ENCODE data around the gene LYPD8. TPM values are rescaled to one million over a fixed set of nuclear protein-coding genes. Genes with fewer than 3 reads are reported as not detected.

Gene LYPD8
- total and polyA plus RNA-seq, 2 experiments from 2014 or later = not detected

DNA sequence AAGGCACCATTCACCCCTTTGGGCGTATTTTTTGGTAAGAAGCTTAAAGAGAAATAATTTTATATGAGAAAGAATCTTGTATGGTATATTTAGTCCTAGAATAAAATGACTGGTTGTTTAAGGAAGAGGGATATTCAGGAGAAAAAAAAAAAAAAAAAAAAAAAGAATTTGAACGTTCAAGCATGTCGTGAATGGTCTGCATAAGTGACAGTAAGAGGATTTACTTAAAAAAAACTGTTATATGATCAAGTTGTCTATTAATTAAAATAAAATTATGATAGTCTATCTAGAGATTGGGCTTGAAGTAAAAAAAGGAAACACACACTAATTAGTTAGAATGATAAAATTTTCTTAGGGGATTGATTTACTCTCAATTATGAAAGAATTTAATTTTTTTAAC is 41.3 kb downstream of the LYPD8 start:
- H3K27ac ChIP-seq (ENCODE audit: low read depth) = no peak overlapping the region
- peak; percentile 35 for DNase-seq (ENCODE audit: low spot score)
- H4K20me1 ChIP-seq (replicated peaks; ENCODE audit: insufficient read depth) = no peaks in the 10 kb centered on the region
- H3K4me1 ChIP-seq (ENCODE audit: insufficient read depth) = no peaks in the 10 kb centered on the region
- no peak overlapping the region for H3K4me3 ChIP-seq
- H3K36me3 ChIP-seq (ENCODE audit: insufficient read depth) = 0 out of 2 replicates have a peak, but pooled peaks cover 14% of the 10 kb centered on the region
- no peak for ATAC-seq
- H3K4me3 Mint-ChIP-seq = no peak overlapping the region
- H3K4me2 ChIP-seq = no peak overlapping the region
- no peaks in the 10 kb centered on the region for H3K27me3 ChIP-seq (ENCODE audit: insufficient read depth)
- TF ChIP-seq ZNF114 (CRISPR knock-in tag; IDR thresholded peaks at IDR 0.05) = no peak
- TF ChIP-seq, protein P1, sequence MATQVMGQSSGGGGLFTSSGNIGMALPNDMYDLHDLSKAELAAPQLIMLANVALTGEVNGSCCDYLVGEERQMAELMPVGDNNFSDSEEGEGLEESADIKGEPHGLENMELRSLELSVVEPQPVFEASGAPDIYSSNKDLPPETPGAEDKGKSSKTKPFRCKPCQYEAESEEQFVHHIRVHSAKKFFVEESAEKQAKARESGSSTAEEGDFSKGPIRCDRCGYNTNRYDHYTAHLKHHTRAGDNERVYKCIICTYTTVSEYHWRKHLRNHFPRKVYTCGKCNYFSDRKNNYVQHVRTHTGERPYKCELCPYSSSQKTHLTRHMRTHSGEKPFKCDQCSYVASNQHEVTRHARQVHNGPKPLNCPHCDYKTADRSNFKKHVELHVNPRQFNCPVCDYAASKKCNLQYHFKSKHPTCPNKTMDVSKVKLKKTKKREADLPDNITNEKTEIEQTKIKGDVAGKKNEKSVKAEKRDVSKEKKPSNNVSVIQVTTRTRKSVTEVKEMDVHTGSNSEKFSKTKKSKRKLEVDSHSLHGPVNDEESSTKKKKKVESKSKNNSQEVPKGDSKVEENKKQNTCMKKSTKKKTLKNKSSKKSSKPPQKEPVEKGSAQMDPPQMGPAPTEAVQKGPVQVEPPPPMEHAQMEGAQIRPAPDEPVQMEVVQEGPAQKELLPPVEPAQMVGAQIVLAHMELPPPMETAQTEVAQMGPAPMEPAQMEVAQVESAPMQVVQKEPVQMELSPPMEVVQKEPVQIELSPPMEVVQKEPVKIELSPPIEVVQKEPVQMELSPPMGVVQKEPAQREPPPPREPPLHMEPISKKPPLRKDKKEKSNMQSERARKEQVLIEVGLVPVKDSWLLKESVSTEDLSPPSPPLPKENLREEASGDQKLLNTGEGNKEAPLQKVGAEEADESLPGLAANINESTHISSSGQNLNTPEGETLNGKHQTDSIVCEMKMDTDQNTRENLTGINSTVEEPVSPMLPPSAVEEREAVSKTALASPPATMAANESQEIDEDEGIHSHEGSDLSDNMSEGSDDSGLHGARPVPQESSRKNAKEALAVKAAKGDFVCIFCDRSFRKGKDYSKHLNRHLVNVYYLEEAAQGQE (IDR thresholded peaks at IDR 0.05; ENCODE audit: unreplicated experiment) = no peak
- TF ChIP-seq, protein P2, sequence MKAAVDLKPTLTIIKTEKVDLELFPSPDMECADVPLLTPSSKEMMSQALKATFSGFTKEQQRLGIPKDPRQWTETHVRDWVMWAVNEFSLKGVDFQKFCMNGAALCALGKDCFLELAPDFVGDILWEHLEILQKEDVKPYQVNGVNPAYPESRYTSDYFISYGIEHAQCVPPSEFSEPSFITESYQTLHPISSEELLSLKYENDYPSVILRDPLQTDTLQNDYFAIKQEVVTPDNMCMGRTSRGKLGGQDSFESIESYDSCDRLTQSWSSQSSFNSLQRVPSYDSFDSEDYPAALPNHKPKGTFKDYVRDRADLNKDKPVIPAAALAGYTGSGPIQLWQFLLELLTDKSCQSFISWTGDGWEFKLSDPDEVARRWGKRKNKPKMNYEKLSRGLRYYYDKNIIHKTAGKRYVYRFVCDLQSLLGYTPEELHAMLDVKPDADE (IDR thresholded peaks at IDR 0.05) = no peak
- no peak for TF ChIP-seq EZH2 (IDR thresholded peaks at IDR 0.05; ENCODE audit: low read depth, unreplicated experiment)
- no peak for TF ChIP-seq ZNF331 (CRISPR knock-in tag; IDR thresholded peaks at IDR 0.05; ENCODE audit: low read depth)
- no peak for TF ChIP-seq EZH2phosphoT487 (IDR thresholded peaks at IDR 0.05; ENCODE audit: unreplicated experiment)
- TF ChIP-seq POLR2AphosphoS5 (IDR thresholded peaks at IDR 0.05; ENCODE audit: low read depth) = no peak
- no peak for TF ChIP-seq STAT1 (IDR thresholded peaks at IDR 0.05; ENCODE audit: unreplicated experiment)
- no peak for TF ChIP-seq JUNB (IDR thresholded peaks at IDR 0.05; ENCODE audit: unreplicated experiment)
- no peak for TF ChIP-seq NANOG (IDR thresholded peaks at IDR 0.05; ENCODE audit: borderline replicate concordance)
- TF ChIP-seq CREB1 (CRISPR knock-in tag; IDR thresholded peaks at IDR 0.05; ENCODE audit: low read depth) = no peak
- TF ChIP-seq, protein P3, sequence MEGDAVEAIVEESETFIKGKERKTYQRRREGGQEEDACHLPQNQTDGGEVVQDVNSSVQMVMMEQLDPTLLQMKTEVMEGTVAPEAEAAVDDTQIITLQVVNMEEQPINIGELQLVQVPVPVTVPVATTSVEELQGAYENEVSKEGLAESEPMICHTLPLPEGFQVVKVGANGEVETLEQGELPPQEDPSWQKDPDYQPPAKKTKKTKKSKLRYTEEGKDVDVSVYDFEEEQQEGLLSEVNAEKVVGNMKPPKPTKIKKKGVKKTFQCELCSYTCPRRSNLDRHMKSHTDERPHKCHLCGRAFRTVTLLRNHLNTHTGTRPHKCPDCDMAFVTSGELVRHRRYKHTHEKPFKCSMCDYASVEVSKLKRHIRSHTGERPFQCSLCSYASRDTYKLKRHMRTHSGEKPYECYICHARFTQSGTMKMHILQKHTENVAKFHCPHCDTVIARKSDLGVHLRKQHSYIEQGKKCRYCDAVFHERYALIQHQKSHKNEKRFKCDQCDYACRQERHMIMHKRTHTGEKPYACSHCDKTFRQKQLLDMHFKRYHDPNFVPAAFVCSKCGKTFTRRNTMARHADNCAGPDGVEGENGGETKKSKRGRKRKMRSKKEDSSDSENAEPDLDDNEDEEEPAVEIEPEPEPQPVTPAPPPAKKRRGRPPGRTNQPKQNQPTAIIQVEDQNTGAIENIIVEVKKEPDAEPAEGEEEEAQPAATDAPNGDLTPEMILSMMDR (conservative IDR thresholded peaks at IDR 0.05; ENCODE audit: low read depth in 2 of 2) = no peak
- TF ChIP-seq, protein P4, sequence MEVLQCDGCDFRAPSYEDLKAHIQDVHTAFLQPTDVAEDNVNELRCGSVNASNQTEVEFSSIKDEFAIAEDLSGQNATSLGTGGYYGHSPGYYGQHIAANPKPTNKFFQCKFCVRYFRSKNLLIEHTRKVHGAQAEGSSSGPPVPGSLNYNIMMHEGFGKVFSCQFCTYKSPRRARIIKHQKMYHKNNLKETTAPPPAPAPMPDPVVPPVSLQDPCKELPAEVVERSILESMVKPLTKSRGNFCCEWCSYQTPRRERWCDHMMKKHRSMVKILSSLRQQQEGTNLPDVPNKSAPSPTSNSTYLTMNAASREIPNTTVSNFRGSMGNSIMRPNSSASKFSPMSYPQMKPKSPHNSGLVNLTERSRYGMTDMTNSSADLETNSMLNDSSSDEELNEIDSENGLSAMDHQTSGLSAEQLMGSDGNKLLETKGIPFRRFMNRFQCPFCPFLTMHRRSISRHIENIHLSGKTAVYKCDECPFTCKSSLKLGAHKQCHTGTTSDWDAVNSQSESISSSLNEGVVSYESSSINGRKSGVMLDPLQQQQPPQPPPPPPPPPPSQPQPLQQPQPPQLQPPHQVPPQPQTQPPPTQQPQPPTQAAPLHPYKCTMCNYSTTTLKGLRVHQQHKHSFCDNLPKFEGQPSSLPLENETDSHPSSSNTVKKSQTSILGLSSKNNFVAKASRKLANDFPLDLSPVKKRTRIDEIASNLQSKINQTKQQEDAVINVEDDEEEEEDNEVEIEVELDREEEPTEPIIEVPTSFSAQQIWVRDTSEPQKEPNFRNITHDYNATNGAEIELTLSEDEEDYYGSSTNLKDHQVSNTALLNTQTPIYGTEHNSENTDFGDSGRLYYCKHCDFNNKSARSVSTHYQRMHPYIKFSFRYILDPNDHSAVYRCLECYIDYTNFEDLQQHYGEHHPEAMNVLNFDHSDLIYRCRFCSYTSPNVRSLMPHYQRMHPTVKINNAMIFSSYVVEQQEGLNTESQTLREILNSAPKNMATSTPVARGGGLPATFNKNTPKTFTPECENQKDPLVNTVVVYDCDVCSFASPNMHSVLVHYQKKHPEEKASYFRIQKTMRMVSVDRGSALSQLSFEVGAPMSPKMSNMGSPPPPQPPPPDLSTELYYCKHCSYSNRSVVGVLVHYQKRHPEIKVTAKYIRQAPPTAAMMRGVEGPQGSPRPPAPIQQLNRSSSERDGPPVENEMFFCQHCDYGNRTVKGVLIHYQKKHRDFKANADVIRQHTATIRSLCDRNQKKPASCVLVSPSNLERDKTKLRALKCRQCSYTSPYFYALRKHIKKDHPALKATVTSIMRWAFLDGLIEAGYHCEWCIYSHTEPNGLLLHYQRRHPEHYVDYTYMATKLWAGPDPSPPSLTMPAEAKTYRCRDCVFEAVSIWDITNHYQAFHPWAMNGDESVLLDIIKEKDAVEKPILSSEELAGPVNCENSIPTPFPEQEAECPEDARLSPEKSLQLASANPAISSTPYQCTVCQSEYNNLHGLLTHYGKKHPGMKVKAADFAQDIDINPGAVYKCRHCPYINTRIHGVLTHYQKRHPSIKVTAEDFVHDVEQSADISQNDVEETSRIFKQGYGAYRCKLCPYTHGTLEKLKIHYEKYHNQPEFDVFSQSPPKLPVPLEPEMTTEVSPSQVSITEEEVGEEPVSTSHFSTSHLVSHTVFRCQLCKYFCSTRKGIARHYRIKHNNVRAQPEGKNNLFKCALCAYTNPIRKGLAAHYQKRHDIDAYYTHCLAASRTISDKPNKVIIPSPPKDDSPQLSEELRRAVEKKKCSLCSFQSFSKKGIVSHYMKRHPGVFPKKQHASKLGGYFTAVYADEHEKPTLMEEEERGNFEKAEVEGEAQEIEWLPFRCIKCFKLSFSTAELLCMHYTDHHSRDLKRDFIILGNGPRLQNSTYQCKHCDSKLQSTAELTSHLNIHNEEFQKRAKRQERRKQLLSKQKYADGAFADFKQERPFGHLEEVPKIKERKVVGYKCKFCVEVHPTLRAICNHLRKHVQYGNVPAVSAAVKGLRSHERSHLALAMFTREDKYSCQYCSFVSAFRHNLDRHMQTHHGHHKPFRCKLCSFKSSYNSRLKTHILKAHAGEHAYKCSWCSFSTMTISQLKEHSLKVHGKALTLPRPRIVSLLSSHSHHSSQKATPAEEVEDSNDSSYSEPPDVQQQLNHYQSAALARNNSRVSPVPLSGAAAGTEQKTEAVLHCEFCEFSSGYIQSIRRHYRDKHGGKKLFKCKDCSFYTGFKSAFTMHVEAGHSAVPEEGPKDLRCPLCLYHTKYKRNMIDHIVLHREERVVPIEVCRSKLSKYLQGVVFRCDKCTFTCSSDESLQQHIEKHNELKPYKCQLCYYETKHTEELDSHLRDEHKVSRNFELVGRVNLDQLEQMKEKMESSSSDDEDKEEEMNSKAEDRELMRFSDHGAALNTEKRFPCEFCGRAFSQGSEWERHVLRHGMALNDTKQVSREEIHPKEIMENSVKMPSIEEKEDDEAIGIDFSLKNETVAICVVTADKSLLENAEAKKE (CRISPR knock-in tag; IDR thresholded peaks at IDR 0.05) = no peak
- H3K9me2 ChIP-seq (ENCODE audit: insufficient read depth) = no peaks in the 10 kb centered on the region
- H3K27me3 Mint-ChIP-seq (ENCODE audit: insufficient read depth, low read depth, poor library complexity) = peaks cover 2% of the 10 kb centered on the region
- H2AFZ ChIP-seq = no peak overlapping the region
- H3K27ac Mint-ChIP-seq = no peak overlapping the region
- H3K79me2 ChIP-seq (replicated peaks; ENCODE audit: insufficient read depth) = no peaks in the 10 kb centered on the region
- peaks cover 23% of the 10 kb centered on the region for H3K36me3 Mint-ChIP-seq (ENCODE audit: low read depth)
- H3F3A ChIP-seq (replicated peaks; ENCODE audit: low read depth) = no peaks in the 10 kb centered on the region
- H3K9me3 Mint-ChIP-seq = peaks cover 34% of the 10 kb centered on the region
- no peaks in the 10 kb centered on the region for H3K4me1 Mint-ChIP-seq
